Measurements from ENCODE around the gene PCDHA9.
"Not testable (repeated sequence)": the region's sequence is repeated elsewhere in the genome, so short reads cannot be mapped to it uniquely, and the experiment has no call there.

PCDHA9 gene

DNA sequence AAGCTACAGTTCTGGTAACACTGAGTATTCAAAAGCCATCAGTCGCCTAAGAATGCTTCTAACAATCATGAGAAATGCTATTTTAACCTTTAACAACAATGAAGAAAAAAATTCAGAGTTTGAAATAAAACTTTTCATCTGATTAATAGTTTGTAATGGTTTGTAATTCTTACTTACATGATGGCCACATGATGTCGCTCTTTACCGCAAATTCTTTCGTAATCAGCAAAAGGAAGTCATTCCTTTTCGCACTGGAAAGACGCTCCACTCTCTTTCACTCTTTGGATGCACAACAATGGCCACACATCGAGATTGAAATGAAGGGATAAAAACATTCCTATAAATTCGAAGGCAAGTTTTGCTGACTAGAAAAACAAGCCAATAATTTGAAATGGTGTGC is 14.2 kb upstream of the PCDHA9 start, which contains the start of gene PCDHA7:
Gene PCDHA7 (plus strand): TSS at position 277 of the 400 bp plus-strand sequence. CDS start 115 bp downstream, at position 392.
- DNase-seq (ENCODE audit: low read depth in 3 of 3, low spot score in 1 of 3), result no peak

DNA sequence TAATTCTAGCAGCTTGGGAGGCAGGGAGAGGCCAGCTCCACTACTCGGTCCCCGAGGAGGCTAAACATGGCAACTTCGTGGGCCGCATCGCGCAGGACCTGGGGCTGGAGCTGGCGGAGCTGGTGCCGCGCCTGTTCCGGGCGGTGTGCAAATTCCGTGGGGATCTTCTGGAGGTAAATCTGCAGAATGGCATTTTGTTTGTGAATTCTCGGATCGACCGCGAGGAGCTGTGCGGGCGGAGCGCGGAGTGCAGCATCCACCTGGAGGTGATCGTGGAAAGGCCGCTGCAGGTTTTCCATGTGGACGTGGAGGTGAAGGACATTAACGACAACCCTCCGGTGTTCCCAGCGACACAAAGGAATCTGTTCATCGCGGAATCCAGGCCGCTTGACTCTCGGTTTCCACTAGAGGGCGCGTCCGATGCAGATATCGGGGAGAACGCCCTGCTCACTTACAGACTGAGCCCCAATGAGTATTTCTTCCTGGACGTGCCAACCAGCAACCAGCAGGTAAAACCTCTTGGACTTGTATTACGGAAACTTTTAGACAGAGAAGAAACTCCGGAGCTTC is 13.7 kb upstream of the PCDHA9 start:
- not testable (repeated sequence) for DNase-seq (ENCODE audit: low read depth in 3 of 3, low spot score in 1 of 3)

DNA sequence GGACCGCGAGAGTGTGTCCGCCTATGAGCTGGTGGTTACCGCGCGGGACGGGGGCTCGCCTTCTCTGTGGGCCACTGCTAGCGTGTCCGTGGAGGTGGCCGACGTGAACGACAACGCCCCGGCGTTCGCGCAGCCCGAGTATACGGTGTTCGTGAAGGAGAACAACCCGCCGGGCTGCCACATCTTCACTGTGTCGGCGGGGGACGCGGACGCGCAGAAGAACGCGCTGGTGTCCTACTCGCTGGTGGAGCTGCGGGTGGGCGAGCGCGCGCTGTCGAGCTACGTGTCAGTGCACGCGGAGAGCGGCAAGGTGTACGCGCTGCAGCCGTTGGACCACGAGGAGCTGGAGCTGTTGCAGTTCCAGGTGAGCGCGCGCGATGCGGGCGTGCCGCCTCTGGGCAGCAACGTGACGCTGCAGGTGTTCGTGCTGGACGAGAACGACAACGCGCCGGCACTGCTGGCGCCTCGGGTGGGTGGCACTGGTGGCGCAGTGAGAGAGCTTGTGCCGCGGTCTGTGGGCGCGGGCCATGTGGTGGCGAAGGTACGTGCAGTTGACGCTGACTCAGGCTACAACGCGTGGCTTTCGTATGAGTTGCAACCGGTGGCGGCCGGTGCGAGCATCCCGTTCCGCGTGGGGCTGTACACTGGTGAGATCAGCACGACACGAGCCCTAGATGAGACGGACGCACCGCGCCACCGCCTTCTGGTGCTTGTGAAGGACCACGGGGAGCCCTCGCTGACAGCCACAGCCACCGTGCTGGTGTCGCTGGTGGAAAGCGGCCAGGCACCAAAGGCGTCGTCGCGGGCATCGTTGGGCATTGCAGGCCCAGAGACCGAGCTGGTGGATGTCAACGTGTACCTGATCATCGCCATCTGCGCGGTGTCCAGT is 12.3 kb upstream of the PCDHA9 start:
- no peak for DNase-seq (ENCODE audit: low read depth in 3 of 3, low spot score in 1 of 3)

DNA sequence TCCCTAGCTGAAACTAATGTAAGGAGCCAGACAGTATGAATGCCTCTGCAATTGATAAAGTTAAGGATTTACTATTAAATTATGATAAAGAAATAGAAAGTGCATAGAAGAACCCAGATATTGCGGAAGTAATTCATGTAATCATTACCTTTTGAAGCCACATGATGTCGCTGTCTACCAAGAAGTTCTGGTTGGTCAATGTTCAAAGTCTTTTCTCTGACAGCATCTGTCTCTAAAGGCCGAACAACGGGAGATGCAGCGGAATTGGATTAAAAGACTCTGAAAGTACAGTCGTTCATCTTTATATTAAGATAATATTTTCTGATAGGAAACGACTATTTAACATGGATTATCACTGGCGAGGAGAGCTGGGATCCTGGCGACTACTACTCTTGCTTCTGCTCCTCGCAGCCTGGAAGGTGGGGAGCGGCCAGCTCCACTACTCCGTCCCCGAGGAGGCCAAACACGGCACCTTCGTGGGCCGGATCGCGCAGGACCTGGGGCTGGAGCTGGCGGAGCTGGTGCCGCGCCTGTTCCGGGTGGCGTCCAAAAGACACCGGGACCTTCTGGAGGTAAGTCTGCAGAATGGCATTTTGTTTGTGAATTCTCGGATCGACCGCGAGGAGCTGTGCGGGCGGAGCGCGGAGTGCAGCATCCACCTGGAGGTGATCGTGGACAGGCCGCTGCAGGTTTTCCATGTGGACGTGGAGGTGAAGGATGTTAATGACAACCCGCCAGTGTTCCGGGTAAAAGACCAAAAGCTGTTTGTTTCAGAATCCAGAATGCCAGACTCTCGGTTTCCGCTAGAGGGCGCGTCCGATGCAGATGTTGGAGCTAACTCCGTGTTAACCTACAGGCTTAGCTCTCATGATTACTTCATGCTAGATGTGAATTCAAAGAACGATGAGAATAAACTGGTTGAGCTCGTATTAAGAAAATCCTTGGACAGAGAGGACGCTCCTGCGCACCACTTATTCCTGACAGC is 6.9 kb upstream of the PCDHA9 start, which contains the start of gene PCDHA8:
Gene PCDHA8 (plus strand): TSS at position 210 of the 985 bp plus-strand sequence. CDS start 135 bp downstream, at position 345.
- no peak for DNase-seq (ENCODE audit: low read depth in 3 of 3, low spot score in 1 of 3)

DNA sequence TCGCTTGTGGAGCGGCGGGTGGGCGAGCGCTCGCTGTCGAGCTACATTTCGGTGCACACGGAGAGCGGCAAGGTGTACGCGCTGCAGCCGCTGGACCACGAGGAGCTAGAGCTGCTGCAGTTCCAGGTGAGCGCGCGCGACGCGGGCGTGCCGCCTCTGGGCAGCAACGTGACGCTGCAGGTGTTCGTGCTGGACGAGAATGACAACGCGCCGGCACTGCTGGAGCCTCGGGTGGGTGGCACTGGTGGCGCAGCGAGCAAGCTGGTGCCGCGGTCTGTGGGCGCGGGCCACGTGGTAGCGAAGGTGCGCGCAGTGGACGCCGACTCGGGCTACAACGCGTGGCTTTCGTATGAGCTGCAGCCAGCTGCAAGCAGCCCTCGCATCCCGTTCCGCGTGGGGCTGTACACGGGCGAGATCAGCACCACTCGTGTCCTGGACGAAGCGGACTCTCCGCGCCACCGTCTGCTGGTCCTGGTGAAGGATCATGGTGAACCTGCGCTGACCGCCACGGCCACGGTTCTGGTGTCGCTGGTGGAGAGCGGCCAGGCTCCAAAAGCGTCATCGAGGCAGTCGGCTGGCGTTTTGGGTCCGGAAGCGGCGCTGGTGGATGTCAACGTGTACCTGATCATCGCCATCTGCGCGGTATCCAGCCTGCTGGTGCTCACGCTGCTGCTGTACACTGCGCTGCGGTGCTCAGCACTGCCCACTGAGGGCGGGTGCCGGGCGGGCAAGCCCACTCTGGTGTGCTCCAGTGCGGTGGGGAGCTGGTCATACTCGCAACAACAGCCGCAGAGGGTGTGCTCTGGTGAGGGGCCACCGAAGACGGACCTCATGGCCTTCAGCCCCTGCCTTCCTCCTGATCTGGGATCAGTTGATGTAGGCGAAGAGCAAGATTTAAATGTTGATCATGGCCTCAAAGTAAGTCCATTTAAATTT is 5.1 kb upstream of the PCDHA9 start:
- no peak for DNase-seq (ENCODE audit: low read depth in 3 of 3, low spot score in 1 of 3)

DNA sequence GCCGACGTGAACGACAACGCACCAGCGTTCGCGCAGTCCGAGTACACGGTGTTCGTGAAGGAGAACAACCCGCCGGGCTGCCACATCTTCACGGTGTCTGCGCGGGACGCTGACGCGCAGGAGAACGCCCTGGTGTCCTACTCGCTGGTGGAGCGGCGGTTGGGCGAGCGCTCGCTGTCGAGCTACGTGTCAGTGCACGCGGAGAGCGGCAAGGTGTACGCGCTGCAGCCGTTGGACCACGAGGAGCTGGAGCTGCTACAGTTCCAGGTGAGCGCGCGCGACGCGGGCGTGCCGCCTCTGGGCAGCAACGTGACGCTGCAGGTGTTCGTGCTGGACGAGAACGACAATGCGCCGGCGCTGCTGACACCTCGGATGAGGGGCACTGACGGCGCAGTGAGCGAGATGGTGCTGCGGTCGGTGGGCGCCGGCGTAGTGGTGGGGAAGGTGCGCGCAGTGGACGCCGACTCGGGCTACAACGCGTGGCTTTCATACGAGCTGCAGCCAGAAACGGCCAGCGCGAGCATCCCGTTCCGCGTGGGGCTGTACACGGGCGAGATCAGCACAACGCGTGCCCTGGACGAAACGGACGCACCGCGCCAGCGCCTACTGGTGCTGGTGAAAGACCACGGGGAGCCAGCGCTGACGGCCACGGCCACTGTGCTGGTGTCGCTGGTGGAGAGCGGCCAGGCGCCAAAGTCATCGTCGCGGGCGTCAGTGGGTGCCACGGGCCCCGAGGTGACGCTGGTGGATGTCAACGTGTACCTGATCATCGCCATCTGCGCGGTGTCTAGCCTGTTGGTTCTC is 1.9 kb downstream of the PCDHA9 start:
- not testable (repeated sequence) for DNase-seq (ENCODE audit: low read depth in 3 of 3, low spot score in 1 of 3)

DNA sequence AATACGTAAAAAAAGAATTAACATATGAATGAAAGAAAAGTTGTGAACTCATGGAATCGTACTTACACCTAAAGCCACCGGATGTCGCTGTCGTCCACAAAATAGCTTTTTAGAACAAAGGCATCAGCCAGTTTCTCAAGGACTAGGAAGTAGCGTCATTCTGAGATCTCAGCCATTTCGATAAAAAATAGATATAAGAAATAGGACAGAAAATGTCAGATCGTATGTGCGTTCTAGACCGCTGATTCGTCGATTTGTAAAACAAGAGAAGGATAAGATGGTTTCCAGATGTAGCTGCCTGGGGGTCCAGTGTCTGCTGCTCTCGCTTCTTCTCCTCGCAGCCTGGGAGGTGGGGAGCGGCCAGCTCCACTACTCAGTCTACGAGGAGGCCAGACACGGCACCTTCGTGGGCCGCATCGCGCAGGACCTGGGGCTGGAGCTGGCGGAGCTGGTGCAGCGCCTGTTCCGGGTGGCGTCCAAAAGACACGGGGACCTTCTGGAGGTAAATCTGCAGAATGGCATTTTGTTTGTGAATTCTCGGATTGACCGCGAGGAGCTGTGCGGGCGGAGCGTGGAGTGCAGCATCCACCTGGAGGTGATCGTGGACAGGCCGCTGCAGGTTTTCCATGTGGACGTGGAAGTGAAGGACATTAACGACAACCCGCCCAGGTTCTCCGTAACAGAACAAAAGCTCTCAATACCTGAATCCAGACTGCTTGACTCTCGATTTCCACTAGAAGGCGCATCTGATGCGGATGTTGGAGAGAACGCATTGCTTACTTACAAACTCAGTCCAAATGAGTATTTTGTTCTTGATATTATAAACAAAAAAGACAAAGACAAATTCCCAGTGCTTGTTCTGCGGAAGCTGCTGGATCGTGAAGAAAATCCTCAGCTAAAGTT is 7.8 kb downstream of the PCDHA9 start, which contains the start of gene PCDHA10:
Gene PCDHA10 (plus strand): TSS at position 126 of the 903 bp plus-strand sequence. CDS start 152 bp downstream, at position 278.
- no peak for DNase-seq (ENCODE audit: low read depth in 3 of 3, low spot score in 1 of 3)

DNA sequence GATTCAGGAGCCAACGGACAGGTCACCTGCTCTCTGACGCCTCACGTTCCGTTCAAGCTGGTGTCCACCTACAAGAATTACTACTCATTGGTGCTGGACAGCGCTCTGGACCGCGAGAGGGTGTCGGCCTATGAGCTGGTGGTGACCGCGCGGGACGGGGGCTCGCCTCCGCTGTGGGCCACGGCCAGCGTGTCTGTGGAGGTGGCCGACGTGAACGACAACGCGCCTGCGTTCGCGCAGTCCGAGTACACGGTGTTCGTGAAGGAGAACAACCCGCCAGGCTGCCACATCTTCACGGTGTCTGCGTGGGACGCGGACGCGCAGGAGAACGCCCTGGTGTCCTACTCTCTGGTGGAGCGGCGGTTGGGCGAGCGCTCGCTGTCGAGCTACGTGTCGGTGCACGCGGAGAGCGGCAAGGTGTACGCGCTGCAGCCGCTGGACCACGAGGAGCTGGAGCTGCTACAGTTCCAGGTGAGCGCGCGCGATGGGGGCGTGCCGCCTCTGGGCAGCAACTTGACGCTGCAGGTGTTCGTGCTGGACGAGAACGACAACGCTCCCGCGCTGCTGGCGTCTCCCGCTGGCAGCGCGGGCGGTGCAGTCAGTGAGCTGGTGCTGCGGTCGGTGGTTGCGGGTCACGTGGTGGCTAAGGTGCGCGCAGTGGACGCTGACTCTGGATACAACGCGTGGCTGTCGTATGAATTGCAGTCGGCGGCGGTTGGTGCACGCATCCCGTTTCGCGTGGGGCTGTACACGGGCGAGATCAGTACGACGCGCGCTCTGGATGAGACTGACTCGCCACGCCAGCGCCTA is 9.2 kb downstream of the PCDHA9 start:
- DNase-seq (ENCODE audit: low read depth in 3 of 3, low spot score in 1 of 3), result no peak

DNA sequence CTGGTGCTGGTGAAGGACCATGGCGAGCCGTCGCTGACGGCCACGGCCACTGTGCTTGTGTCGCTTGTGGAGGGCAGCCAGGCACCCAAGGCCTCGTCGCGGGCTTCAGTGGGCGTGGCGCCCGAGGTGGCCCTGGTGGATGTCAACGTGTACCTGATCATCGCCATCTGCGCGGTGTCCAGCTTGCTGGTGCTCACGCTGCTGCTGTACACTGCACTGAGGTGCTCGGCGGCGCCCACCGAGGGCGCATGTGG is 9.7 kb downstream of the PCDHA9 start:
- no peak for DNase-seq (ENCODE audit: low read depth in 3 of 3, low spot score in 1 of 3)

DNA sequence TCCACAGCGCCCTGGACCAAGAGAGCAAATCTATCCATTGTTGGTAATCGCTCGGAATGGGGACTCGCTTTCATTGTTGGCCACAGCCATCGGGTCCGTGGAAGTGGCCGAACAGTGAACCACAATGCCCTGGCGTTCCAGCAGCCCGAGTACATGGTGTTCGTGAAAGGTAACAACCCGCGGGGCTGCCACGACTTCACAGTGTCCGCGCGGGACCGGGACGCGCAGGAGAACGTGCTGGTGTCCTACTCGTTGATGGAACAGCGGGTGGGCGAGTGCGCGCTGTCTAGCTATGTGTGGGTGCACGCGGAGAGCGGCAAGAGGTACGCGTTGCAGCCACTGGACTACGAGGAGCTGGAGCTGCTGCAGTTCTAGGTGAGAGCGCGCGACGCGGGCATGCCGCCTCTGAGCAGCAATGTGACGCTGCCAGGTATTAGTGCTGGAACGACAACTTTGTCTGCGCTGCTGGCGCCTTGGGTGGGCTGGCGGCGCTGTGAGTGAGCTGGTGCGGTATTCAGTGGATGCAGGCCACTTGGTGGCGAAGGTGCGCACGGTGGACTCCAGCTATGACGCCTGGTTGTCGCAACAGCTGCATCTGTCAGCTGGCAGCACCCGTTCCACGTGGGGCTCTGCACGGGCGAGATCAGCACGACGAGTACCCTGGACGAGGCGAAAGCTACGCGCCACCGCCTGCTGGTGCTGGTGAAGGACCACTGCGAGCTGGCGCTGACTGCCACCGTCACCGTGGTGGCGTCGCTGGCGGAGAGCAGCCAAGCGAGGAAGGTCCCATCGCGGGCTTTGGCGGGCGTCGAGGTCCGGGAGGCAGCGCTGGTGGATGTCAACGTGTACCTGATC is 14.5 kb downstream of the PCDHA9 start:
- DNase-seq (ENCODE audit: low read depth in 3 of 3, low spot score in 1 of 3), result no peak

DNA sequence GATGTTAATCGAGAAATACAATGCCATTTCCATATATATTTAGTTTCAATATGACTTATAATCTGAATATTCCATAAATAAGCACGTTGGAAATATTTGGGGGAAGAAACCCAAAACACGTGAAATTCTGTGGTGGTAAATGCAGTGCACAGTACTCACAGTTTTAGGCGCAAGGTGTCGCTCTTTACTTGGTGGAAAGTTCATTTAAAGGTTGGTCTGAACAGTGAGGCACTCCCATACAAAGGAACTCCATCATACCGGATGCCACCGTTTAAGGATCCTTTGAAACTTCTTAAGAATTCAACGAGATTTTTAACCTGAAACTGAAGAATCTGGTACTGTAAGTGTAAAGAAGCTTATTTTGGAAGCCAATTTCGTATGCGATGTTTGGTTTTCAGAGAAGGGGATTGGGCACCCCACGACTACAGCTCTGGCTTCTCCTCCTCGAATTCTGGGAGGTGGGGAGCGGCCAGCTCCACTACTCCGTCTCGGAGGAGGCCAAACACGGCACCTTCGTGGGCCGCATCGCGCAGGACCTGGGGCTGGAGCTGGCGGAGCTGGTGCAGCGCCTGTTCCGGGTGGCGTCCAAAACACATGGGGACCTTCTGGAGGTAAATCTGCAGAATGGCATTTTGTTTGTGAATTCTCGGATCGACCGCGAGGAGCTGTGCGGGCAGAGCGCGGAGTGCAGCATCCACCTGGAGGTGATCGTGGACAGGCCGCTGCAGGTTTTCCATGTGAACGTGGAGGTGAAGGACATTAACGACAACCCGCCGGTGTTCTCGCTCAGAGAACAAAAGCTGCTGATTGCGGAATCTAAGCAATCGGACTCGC is 20.8 kb downstream of the PCDHA9 start, which contains the start of gene PCDHA11:
Gene PCDHA11 (plus strand): TSS at position 237 of the 834 bp plus-strand sequence. CDS start 147 bp downstream, at position 384.
- no peak for DNase-seq (ENCODE audit: low read depth in 3 of 3, low spot score in 1 of 3)

DNA sequence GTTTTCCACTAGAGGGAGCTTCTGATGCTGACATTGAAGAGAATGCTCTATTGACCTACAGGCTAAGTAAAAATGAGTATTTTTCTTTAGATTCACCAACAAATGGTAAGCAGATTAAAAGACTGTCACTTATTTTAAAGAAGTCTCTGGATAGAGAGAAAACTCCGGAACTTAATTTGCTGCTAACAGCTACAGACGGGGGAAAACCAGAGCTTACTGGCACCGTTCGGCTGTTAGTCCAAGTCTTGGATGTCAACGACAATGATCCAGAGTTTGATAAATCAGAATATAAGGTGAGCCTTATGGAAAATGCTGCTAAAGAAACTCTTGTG is 21.3 kb downstream of the PCDHA9 start:
- DNase-seq (ENCODE audit: low read depth in 3 of 3, low spot score in 1 of 3), result no peak

DNA sequence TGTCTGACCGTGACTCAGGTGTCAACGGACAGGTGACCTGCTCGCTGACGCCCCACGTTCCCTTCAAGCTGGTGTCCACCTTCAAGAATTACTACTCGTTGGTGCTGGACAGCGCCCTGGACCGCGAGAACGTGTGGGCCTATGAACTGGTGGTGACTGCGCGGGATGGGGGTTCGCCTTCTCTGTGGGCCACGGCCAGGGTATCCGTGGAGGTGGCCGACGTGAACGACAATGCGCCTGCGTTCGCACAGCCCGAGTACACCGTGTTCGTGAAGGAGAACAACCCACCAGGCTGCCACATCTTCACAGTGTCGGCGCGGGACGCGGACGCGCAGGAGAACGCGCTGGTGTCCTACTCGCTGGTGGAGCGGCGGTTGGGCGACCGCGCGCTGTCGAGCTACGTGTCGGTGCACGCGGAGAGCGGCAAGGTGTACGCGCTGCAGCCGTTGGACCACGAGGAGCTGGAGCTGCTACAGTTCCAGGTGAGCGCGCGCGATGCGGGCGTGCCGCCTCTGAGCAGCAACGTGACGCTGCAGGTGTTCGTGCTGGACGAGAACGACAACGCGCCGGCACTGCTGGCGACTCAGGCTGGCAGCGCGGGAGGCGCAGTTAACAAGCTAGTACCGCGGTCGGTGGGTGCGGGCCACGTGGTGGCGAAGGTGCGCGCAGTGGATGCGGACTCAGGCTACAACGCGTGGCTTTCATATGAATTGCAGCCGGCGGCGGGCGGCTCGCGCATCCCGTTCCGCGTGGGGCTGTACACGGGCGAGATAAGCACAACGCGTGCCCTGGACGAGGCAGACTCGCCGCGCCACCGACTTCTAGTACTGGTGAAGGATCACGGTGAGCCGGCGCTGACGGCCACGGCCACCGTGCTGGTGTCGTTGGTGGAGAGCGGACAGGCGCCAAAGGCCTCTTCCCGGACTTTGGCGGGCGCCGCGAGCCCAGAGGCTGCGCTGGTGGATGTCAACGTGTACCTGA is 22.3 kb downstream of the PCDHA9 start:
- no peak for DNase-seq (ENCODE audit: low read depth in 3 of 3, low spot score in 1 of 3)
